Coronary artery (tissue), 2 donors: ENCODE measurements around the gene RAB30.

Experiments used
- DNase-seq: peaks from one replicate; pipeline ENCODE4 v3.0.0-alpha.2; 2017; ENCODE audit warnings: low spot score
- H3K27ac ChIP-seq, 2 donors: fragments of 200-600 bp; sonication (generic); one replicate each; pipeline ENCODE4 v1.5.1; 2016 to 2019
- H3K4me3 ChIP-seq: fragments of 200-600 bp; sonication (generic); 2 replicates; pipeline ENCODE4 v1.5.1; 2016; ENCODE audit warnings: mild to moderate bottlenecking, moderate library complexity
- TF ChIP-seq, protein P1 (sequence below): fragments of 200-600 bp; sonication (generic); IDR thresholded peaks from one replicate; pipeline ENCODE4 v1.5.1; 2019; ENCODE audit warnings: antibody characterized with exemption

Gene RAB30, protein sequence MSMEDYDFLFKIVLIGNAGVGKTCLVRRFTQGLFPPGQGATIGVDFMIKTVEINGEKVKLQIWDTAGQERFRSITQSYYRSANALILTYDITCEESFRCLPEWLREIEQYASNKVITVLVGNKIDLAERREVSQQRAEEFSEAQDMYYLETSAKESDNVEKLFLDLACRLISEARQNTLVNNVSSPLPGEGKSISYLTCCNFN

DNA sequence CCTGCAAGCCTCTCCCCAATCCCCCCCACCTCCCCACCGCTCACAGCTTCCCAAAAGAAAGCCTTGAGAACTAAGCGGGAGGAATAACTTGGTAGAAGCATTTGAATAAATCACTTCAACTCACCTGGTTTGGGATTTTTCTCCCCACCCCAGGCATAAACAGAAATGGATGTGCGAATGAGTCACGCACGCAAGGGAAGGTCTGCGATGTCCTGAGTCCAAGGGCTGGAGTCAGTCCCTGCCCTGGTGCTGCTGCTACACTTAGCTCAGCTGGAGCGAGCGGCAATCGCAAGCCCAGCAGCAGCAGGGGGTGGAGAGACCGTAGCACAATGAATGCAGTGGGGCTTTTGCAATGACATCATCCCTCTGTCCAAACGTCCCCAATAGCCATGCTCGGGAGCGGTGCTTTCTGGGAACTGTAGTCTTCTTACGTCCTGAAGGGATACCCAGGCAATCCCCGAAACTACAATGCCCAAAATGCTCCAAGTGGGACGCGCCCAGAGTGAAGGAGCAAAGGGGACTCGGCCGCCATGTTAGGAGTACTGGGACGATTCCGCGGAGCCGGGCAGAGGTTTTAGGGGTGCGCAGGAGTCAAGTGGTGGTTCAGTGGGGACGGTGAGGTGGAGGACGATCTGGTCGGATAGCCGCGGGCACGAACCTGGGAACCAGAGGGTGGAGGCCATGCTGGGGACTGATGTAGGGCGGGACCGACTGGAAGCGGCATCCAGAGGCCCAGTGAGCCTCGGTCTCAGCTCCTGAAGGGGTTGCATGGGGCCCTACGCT is at the start of gene RAB30:
TSS of gene RAB30 (minus strand) at position 331 of the 783 bp plus-strand sequence. CDS start 74,581 bp downstream, outside the sequence.
- peak within 1 kb of the TSS; percentile 82 for H3K4me3 ChIP-seq
- DNase-seq: peak; percentile 99
- TF ChIP-seq, protein P1, sequence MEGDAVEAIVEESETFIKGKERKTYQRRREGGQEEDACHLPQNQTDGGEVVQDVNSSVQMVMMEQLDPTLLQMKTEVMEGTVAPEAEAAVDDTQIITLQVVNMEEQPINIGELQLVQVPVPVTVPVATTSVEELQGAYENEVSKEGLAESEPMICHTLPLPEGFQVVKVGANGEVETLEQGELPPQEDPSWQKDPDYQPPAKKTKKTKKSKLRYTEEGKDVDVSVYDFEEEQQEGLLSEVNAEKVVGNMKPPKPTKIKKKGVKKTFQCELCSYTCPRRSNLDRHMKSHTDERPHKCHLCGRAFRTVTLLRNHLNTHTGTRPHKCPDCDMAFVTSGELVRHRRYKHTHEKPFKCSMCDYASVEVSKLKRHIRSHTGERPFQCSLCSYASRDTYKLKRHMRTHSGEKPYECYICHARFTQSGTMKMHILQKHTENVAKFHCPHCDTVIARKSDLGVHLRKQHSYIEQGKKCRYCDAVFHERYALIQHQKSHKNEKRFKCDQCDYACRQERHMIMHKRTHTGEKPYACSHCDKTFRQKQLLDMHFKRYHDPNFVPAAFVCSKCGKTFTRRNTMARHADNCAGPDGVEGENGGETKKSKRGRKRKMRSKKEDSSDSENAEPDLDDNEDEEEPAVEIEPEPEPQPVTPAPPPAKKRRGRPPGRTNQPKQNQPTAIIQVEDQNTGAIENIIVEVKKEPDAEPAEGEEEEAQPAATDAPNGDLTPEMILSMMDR: no peak
- peak within 1 kb of the TSS; percentile 90 to 94 for H3K27ac ChIP-seq

DNA sequence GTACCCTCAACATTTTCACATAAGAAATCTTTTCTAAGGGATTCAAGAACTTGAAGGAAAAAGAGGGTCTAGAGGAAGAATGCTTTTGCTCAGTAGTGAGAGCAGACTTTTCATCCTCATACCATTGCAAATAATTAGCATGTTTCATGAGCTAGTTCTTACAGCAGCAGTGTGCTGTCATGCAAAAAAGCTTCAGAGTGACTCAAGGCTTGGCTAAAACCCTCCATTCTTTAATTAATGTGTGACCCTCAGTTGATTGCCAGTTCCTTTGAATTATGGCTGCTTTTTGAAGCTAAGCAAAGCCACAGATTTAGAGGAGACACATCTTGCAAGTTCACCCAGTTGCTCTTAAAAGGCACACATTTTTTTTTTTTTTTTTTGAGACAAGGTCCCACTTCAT is 48.6 kb upstream of the RAB30 start:
- TF ChIP-seq, protein P1: no peak
- no peak for DNase-seq
- no peak overlapping the region for H3K27ac ChIP-seq
- no peak overlapping the region for H3K4me3 ChIP-seq

DNA sequence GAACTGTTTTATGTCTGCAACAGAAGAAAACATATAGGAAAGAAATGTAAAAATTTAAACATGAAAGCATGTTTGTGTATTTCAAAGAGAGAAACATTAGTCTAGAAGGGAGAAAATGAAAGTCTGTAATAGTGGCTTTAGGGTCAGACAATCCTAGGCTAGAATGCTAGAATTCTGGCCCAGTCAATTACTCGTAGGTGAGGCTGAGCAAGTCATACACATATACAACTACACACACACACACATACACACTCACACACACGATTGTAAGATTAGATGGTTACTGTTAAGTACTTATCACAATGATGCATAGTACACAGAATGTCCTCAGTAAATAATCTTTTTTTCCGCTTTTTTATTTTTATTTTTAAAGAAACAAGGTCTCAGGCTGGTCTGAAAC is 47.5 kb upstream of the RAB30 start:
- Histone ChIP-seq H3K27ac (no peak overlapping the region), H3K4me3 (no peak overlapping the region)
- TF ChIP-seq, protein P1: no peak
- no peak for DNase-seq

DNA sequence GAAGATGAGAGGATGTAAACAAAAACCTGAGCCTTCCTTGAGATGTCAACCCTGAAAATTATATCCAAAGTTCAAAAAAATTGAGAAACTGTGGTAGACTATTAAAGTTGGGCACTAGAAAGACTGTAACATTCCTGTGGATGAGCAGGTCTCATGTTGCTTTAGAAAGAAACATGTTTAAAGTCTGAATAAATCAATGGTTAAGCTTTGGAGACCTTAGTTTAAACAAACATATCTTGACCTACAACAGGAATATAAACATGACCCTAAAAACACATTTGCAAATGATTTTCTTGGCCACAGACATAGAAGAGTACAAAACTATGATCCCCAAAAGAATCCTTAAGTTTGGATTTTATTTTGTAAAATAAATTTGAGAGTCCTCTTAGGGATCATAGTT is 47.1 kb upstream of the RAB30 start:
- H3K4me3 ChIP-seq: no peak overlapping the region
- TF ChIP-seq, protein P1: no peak
- DNase-seq: no peak
- H3K27ac ChIP-seq: no peak overlapping the region

DNA sequence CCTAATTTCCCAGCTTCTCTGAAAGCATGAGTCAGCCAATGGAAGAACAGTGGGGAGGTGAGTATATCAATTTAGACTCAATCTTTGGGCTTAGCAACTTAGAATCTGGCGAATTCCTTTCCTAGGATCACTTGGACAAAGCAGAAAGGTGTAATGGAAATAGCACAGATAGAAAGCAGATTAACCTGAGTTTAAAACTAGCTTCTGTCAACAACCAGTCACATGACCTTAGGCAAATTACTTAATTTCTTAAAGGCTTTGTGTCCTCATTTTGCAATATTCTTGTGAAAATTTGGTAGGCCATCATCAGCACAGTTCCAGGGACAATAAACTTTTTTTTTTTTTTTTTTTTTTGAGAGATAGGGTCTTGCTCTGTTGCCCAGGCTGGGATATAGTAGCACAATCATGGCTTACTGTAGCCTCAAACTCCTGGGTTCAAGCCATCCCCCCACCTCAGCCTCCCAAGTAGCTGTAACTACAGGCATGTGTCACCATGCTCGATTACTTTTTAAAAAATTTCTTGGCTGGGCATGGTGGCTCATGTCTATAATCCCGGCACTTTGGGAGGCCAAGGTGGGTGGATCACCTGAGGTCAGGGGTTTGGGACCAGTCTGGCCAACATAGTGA is 44.4 kb upstream of the RAB30 start:
- TF ChIP-seq, protein P1: no peak
- H3K4me3 ChIP-seq: peak overlapping the region; percentile 39

DNA sequence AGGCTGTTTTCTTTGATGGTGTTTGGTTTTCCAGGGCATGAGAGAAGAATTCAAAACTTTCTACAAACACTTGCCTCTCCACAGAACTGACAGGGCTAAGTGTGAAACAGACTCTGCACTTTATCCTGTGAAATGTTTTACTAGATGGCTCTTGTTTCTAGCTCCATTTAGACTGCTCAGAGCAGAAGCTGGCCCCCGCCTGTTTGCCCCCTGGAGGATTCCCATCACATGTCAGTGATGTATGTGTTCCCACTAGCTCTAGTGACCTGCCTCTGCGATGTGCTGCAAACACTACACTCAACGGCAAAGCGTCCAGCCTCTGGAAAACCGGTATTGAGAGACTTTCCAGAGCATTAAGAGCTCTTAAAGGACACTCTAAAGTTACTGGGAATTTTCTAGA is 43.9 kb upstream of the RAB30 start:
- no peak for DNase-seq
- TF ChIP-seq, protein P1: no peak
- no peak overlapping the region for H3K27ac ChIP-seq
- peak overlapping the region; percentile 39 for H3K4me3 ChIP-seq

More for the DNA sequence above, 44.4 kb upstream of the RAB30 start:
- DNase-seq: no peak
- no peak overlapping the region for H3K27ac ChIP-seq
